ENCODE data around the gene CES3.
"Not testable (repeated sequence)": the region's sequence is repeated elsewhere in the genome, so short reads cannot be mapped to it uniquely, and the experiment has no call there.

CES3 gene

DNA sequence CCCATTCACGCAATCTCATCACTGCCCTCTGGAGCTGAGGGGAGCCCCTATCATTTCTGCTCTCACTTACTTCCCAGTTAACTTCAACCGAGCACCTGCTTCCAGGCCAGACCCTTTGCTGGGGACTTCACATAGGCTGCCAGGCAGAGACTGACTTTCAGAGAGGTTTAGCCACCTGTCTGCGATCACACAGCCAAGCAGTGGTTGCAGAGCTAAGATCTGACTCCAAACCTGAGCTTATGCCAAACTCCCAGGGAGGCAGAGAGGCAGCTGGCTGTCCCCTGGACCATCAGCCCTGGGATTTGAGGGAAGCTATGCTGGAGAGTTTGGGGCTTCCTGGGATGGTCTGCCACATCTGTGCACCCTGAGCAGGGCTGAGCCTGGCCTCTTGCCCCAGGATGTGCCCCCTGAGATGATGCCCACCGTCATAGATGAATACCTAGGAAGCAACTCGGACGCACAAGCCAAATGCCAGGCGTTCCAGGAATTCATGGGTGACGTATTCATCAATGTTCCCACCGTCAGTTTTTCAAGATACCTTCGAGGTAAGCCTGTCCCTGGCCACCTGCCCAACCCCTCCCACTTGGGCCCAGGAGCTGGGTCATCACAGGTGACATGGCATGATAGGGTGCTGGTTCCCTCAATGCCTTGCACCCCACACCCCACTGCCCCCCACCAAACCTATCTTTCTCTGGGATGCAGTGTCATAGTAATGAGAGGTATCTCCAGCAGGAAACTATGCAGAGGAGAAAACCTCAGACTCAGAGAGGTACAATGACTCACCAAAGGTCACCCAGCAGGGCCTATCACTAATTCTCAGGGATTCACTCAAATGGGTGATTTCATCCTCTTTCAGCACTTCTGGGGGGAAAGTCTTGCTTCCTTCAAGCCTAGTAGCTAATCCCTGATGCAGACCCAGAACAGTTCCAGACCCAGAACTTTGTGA lies 10.0 kb downstream of the CES3 start:
- TF ChIP-seq, protein P1, sequence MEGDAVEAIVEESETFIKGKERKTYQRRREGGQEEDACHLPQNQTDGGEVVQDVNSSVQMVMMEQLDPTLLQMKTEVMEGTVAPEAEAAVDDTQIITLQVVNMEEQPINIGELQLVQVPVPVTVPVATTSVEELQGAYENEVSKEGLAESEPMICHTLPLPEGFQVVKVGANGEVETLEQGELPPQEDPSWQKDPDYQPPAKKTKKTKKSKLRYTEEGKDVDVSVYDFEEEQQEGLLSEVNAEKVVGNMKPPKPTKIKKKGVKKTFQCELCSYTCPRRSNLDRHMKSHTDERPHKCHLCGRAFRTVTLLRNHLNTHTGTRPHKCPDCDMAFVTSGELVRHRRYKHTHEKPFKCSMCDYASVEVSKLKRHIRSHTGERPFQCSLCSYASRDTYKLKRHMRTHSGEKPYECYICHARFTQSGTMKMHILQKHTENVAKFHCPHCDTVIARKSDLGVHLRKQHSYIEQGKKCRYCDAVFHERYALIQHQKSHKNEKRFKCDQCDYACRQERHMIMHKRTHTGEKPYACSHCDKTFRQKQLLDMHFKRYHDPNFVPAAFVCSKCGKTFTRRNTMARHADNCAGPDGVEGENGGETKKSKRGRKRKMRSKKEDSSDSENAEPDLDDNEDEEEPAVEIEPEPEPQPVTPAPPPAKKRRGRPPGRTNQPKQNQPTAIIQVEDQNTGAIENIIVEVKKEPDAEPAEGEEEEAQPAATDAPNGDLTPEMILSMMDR (IDR thresholded peaks at IDR 0.05; ENCODE audit: insufficient read depth, low read length, poor library complexity, severe bottlenecking), result no peak
- no peak for TF ChIP-seq EZH2phosphoT487 (conservative IDR thresholded peaks at IDR 0.05; ENCODE audit: low read length)
- Histone ChIP-seq H3K79me2 (ENCODE audit: insufficient read depth, low read length) (no peaks in the 10 kb centered on the region), H3K4me2 (ENCODE audit: low read depth, low read length, poor library complexity, severe bottlenecking) (no peak overlapping the region), H3K9me3 (ENCODE audit: insufficient read depth, low read length) (no peaks in the 10 kb centered on the region), H3K4me3 (ENCODE audit: insufficient read depth, low read length, poor library complexity, severe bottlenecking) (no peak overlapping the region), H3K27me3 (ENCODE audit: low read length) (no peaks in the 10 kb centered on the region), H3K27ac (ENCODE audit: low read depth, low read length) (no peak overlapping the region), H4K20me1 (ENCODE audit: low read depth, low read length) (no peaks in the 10 kb centered on the region), H3F3A (ENCODE audit: insufficient read depth) (no peaks in the 10 kb centered on the region), H3K9me2 (replicated peaks; ENCODE audit: insufficient read depth, low read length) (no peaks in the 10 kb centered on the region), H3K36me3 (ENCODE audit: low read length) (no peaks in the 10 kb centered on the region), H3K9ac (ENCODE audit: low read length) (no peak overlapping the region), H2AFZ (ENCODE audit: low read depth, low read length, severe bottlenecking) (no peak overlapping the region)

DNA sequence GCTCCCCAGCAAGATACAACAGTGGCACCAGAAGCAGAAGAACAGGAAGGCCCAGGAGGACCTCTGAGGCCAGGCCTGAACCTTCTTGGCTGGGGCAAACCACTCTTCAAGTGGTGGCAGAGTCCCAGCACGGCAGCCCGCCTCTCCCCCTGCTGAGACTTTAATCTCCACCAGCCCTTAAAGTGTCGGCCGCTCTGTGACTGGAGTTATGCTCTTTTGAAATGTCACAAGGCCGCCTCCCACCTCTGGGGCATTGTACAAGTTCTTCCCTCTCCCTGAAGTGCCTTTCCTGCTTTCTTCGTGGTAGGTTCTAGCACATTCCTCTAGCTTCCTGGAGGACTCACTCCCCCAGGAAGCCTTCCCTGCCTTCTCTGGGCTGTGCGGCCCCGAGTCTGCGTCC lies 11.9 kb downstream of the CES3 start:
- TF ChIP-seq, protein P1 (IDR thresholded peaks at IDR 0.05; ENCODE audit: insufficient read depth, low read length, poor library complexity, severe bottlenecking), result no peak
- no peak for TF ChIP-seq EZH2phosphoT487 (conservative IDR thresholded peaks at IDR 0.05; ENCODE audit: low read length)
- Histone ChIP-seq H3K9me3 (ENCODE audit: insufficient read depth, low read length) (no peaks in the 10 kb centered on the region), H2AFZ (ENCODE audit: low read depth, low read length, severe bottlenecking) (no peak overlapping the region), H3K36me3 (ENCODE audit: low read length) (no peaks in the 10 kb centered on the region), H3K9me2 (replicated peaks; ENCODE audit: insufficient read depth, low read length) (no peaks in the 10 kb centered on the region), H3K9ac (ENCODE audit: low read length) (no peak overlapping the region), H3K27me3 (ENCODE audit: low read length) (no peaks in the 10 kb centered on the region), H3K4me3 (ENCODE audit: insufficient read depth, low read length, poor library complexity, severe bottlenecking) (no peak overlapping the region), H3F3A (ENCODE audit: insufficient read depth) (no peaks in the 10 kb centered on the region), H3K4me2 (ENCODE audit: low read depth, low read length, poor library complexity, severe bottlenecking) (no peak overlapping the region), H3K79me2 (ENCODE audit: insufficient read depth, low read length) (no peaks in the 10 kb centered on the region), H4K20me1 (ENCODE audit: low read depth, low read length) (no peaks in the 10 kb centered on the region), H3K27ac (ENCODE audit: low read depth, low read length) (no peak overlapping the region)

DNA sequence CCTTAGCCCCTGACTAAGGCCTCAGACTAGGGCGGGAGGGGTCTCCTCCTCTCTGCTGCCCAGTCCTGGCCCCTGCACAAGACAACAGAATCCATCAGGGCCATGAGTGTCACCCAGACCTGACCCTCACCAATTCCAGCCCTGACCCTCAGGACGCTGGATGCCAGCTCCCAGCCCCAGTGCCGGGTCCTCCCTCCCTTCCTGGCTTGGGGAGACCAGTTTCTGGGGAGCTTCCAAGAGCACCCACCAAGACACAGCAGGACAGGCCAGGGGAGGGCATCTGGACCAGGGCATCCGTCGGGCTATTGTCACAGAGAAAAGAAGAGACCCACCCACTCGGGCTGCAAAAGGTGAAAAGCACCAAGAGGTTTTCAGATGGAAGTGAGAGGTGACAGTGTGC lies 12.7 kb downstream of the CES3 start:
- no peak overlapping the region for H3K4me3 ChIP-seq (ENCODE audit: insufficient read depth, low read length, poor library complexity, severe bottlenecking)
- TF ChIP-seq, protein P1 (IDR thresholded peaks at IDR 0.05; ENCODE audit: insufficient read depth, low read length, poor library complexity, severe bottlenecking), result no peak
- TF ChIP-seq EZH2phosphoT487 (conservative IDR thresholded peaks at IDR 0.05; ENCODE audit: low read length), result no peak

DNA sequence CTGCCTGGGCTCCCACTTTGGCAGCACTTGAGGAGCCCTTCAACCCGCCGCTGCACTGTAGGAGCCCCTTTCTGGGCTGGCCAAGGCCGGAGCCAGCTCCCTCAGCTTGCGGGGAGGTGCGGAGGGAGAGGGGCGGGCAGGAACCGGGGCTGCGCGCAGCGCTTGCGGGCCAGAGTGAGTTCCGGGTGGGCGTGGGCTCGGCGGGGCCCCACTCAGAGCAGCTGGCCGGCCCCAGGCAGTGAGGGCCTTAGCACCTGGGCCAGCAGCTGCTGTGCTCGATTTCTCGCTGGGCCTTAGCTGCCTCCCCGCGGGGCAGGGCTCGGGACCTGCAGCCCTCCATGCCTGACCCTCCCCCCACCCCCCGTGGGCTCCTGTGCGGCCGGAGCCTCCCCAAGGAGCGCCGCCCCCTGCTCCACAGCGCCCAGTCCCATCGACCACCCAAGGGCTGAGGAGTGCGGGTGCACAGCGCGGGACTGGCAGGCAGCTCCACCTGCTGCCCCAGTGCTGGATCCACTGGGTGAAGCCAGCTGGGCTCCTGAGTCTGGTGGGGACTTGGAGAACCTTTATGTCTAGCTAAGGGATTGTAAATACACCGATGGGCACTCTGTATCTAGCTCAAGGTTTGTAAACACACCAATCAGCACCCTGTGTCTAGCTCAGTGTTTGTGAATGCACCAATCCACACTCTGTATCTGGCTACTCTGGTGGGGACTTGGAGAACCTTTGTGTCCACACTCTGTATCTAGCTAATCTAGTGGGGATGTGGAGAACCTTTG lies 13.3 kb downstream of the CES3 start:
- H3K9me3 ChIP-seq (ENCODE audit: insufficient read depth, low read length); H4K20me1 ChIP-seq (ENCODE audit: low read depth, low read length); H3K36me3 ChIP-seq (ENCODE audit: low read length); H3K4me2 ChIP-seq (ENCODE audit: low read depth, low read length, poor library complexity, severe bottlenecking); H3K27me3 ChIP-seq (ENCODE audit: low read length); H3F3A ChIP-seq (ENCODE audit: insufficient read depth); H3K27ac ChIP-seq (ENCODE audit: low read depth, low read length); H3K9ac ChIP-seq (ENCODE audit: low read length); H2AFZ ChIP-seq (ENCODE audit: low read depth, low read length, severe bottlenecking); H3K9me2 ChIP-seq (replicated peaks; ENCODE audit: insufficient read depth, low read length); H3K4me3 ChIP-seq (ENCODE audit: insufficient read depth, low read length, poor library complexity, severe bottlenecking); H3K79me2 ChIP-seq (ENCODE audit: insufficient read depth, low read length): not testable (repeated sequence)

More for the DNA sequence above, 12.7 kb downstream of the CES3 start:
- H4K20me1 ChIP-seq (ENCODE audit: low read depth, low read length), result no peaks in the 10 kb centered on the region
- H3K36me3 ChIP-seq (ENCODE audit: low read length), result no peaks in the 10 kb centered on the region
- H3K9me3 ChIP-seq (ENCODE audit: insufficient read depth, low read length), result no peaks in the 10 kb centered on the region
- H2AFZ ChIP-seq (ENCODE audit: low read depth, low read length, severe bottlenecking), result no peak overlapping the region
- H3K27me3 ChIP-seq (ENCODE audit: low read length), result no peaks in the 10 kb centered on the region
- H3K27ac ChIP-seq (ENCODE audit: low read depth, low read length), result no peak overlapping the region
- H3K79me2 ChIP-seq (ENCODE audit: insufficient read depth, low read length), result no peaks in the 10 kb centered on the region
- no peak overlapping the region for H3K4me2 ChIP-seq (ENCODE audit: low read depth, low read length, poor library complexity, severe bottlenecking)
- H3K9me2 ChIP-seq (replicated peaks; ENCODE audit: insufficient read depth, low read length), result no peaks in the 10 kb centered on the region
- H3F3A ChIP-seq (ENCODE audit: insufficient read depth), result no peaks in the 10 kb centered on the region
- no peak overlapping the region for H3K9ac ChIP-seq (ENCODE audit: low read length)

DNA sequence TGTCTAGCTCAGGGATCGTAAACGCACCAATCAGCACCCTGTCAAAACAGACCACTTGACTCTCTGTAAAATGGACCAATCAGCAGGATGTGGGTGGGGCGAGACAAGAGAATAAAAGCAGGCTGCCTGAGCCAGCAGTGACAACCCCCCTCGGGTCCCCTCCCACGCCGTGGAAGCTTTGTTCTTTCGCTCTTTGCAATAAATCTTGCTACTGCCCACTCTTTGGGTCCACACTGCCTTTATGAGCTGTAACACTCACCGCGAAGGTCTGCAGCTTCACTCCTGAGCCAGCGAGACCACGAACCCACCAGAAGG lies 13.8 kb downstream of the CES3 start:
- H3K9me2 ChIP-seq (replicated peaks; ENCODE audit: insufficient read depth, low read length); H3K27me3 ChIP-seq (ENCODE audit: low read length); H3K27ac ChIP-seq (ENCODE audit: low read depth, low read length); H4K20me1 ChIP-seq (ENCODE audit: low read depth, low read length); H3K9ac ChIP-seq (ENCODE audit: low read length); H3K4me2 ChIP-seq (ENCODE audit: low read depth, low read length, poor library complexity, severe bottlenecking); H3F3A ChIP-seq (ENCODE audit: insufficient read depth); H3K79me2 ChIP-seq (ENCODE audit: insufficient read depth, low read length); H2AFZ ChIP-seq (ENCODE audit: low read depth, low read length, severe bottlenecking); H3K9me3 ChIP-seq (ENCODE audit: insufficient read depth, low read length); H3K36me3 ChIP-seq (ENCODE audit: low read length); H3K4me3 ChIP-seq (ENCODE audit: insufficient read depth, low read length, poor library complexity, severe bottlenecking): not testable (repeated sequence)
